ENCODE data around the gene ZNF256. TPM values are rescaled to one million over a fixed set of nuclear protein-coding genes. Genes with fewer than 3 reads are reported as not detected.

ZNF256 gene
- total and polyA plus RNA-seq, 2 of the 4 experiments (the other 2 are of a cell fraction) = 3.0 to 7.0 TPM

DNA sequence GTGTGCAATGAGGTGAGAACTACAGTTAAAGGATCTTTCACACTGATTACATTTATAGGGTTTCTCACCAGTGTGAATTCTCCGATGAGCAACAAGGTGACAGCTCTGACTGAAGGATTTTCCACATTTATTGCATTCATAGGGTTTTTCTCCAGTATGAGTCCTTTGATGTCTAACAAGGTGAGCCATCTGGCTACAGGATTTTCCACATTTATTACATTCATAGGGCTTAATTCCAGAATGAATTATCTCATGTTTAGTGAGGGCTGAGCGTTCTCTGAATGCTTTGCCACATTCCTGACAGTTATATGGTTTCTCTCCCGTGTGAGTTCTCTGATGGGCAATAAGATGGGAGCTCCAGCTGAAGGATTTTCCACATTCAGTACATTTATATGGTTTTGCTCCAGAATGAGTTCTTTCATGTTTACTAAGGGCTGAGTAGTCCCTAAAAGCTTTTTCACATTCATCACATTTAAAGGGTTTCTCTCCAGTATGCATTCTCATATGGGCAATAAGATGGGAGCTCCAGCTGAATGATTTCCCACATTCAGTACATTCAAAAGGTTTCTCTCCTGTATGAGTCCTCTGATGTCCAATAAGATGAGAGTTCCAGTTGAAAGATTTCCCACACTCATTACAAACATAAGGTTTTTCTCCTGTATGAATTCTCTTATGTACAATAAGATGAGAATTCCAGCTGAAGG is 31.2 kb upstream of the ZNF256 start:
- Histone ChIP-seq H3K27ac (ENCODE audit: insufficient read depth, low read length) (no peak overlapping the region), H3K4me2 (ENCODE audit: low read depth, low read length) (no peak overlapping the region), H3K27me3 (ENCODE audit: control insufficient read depth, insufficient read depth, low read length) (no peaks in the 10 kb centered on the region), H2BK20ac (ENCODE audit: low read depth, low read length) (no peak overlapping the region), H3K9ac (ENCODE audit: low read depth, low read length) (no peak overlapping the region), H3K18ac (ENCODE audit: low read depth, low read length) (no peak overlapping the region), H3K9me3 (ENCODE audit: control insufficient read depth, insufficient read depth, low read length) (peaks cover 94% of the 10 kb centered on the region), H3K79me1 (ENCODE audit: low read depth in 1 of 2, low read length in 2 of 2) (no peaks in the 10 kb centered on the region), H3K14ac (replicated peaks; ENCODE audit: low read depth, low read length) (no peak overlapping the region), H2BK15ac (ENCODE audit: low read depth, low read length) (no peak overlapping the region), H3K4me1 (ENCODE audit: control insufficient read depth, insufficient read depth, low read length) (no peaks in the 10 kb centered on the region), H2AK5ac (ENCODE audit: low read depth, low read length) (no peak overlapping the region), H2AFZ (replicated peaks; ENCODE audit: low read length, poor library complexity) (no peak overlapping the region), H3K9me1 (ENCODE audit: insufficient read depth, low read length) (no peaks in the 10 kb centered on the region), H3K36me3 (ENCODE audit: control insufficient read depth, insufficient read depth, low read length) (peaks cover 51% of the 10 kb centered on the region), H3K4me3 (ENCODE audit: insufficient read depth, low read depth, low read length) (no peak overlapping the region), H3K56ac (ENCODE audit: extremely low read depth, insufficient read depth, low read length) (no peak overlapping the region), H2BK120ac (ENCODE audit: low read depth, low read length) (no peak overlapping the region), H4K5ac (ENCODE audit: low read depth, low read length) (no peak overlapping the region), H2BK5ac (ENCODE audit: low read depth, low read length, poor library complexity, severe bottlenecking) (no peak overlapping the region), H2AK9ac (replicated peaks; ENCODE audit: low read depth, low read length, poor library complexity) (no peak overlapping the region), H4K20me1 (ENCODE audit: insufficient read depth, low read length) (no peaks in the 10 kb centered on the region), H3K4ac (ENCODE audit: low read depth, low read length) (no peak overlapping the region), H4K8ac (ENCODE audit: low read depth in 2 of 2, low read length in 2 of 2) (no peak overlapping the region), H4K91ac (ENCODE audit: insufficient read depth, low read depth, low read length) (no peak overlapping the region), H3K23ac (ENCODE audit: low read depth, low read length) (no peak overlapping the region)
- no CpG with 5 or more reads among the region's 3 CpGs for WGBS, 2 experiments (ENCODE audit: extremely low coverage in 2 of 2, insufficient read length in 1 of 2)
- ATAC-seq (ENCODE audit: low read depth) = no peak
- dilution Hi-C loops (cut with HindIII; ENCODE audit: low sequenced_read_pairs, unreplicated experiment) = no loop called here
- in situ Hi-C loops (cut with MboI; ENCODE audit: low sequenced_read_pairs) = no loop called here
- no peak for DNase-seq
- POLR2A ChIA-PET (ENCODE audit: unreplicated experiment) = no interaction called here
- CTCF ChIA-PET = no interaction called here
- TF ChIP-seq RAD21 (IDR thresholded peaks at IDR 0.05; ENCODE audit: low read length) = no peak
- TF ChIP-seq RCOR1 (IDR thresholded peaks at IDR 0.05; ENCODE audit: insufficient replicate concordance, low read length) = no peak
- TF ChIP-seq ELK1 (IDR thresholded peaks at IDR 0.05; ENCODE audit: borderline replicate concordance, low read depth, low read length) = no peak
- no TSS peak for BruUV-seq (replicated peaks)
- intact Hi-C loops (cut with micrococcal nuclease) = no loop called here

Data from IMR-90 (cell line).